Measurements from ENCODE around the gene HIBADH.

DNA sequence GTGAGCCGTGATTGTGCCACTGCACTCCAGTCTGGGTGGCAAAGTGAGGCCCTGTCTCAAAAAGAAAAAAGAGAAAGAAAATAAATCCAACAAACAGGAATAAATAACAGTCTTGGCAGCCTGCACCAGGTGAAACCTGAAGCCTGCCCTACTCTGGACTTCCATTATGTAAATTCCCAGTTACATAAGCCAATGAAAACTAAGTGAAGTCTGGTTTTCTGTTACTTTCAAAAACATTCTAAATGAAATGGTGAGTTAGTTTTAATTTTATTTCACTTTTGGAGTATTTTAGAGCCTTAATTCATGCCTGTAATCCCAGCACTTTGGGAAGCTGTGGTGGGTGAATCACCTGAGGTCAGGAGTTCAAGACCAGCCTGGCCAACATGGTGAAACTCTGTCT lies 22.5 kb upstream of the HIBADH start:
- TF ChIP-seq SMAD3 (CRISPR knock-in tag; conservative IDR thresholded peaks at IDR 0.05) (no peak), EZH2 (IDR thresholded peaks at IDR 0.05; ENCODE audit: borderline replicate concordance, low read depth, low read length) (no peak), MCM3 (IDR thresholded peaks at IDR 0.05) (no peak), POLR2A (conservative IDR thresholded peaks at IDR 0.05) (no peak)
- TF ChIP-seq, protein P1, sequence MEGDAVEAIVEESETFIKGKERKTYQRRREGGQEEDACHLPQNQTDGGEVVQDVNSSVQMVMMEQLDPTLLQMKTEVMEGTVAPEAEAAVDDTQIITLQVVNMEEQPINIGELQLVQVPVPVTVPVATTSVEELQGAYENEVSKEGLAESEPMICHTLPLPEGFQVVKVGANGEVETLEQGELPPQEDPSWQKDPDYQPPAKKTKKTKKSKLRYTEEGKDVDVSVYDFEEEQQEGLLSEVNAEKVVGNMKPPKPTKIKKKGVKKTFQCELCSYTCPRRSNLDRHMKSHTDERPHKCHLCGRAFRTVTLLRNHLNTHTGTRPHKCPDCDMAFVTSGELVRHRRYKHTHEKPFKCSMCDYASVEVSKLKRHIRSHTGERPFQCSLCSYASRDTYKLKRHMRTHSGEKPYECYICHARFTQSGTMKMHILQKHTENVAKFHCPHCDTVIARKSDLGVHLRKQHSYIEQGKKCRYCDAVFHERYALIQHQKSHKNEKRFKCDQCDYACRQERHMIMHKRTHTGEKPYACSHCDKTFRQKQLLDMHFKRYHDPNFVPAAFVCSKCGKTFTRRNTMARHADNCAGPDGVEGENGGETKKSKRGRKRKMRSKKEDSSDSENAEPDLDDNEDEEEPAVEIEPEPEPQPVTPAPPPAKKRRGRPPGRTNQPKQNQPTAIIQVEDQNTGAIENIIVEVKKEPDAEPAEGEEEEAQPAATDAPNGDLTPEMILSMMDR (IDR thresholded peaks at IDR 0.05 in 2 of 3, conservative IDR thresholded peaks at IDR 0.05 in 1 of 3; ENCODE audit: insufficient read depth in 2 of 3, low read depth in 1 of 3, low read length in 3 of 3): no peak
